GM19397 (cell line): Measurements from ENCODE around the gene C1QA.

Experiments
- ATAC-seq: cut with Tn5 transposase; IDR thresholded peaks from one replicate; pipeline ENCODE4 v1.9.1; 2021; ENCODE audit warnings: mild to moderate bottlenecking, moderate library complexity; ENCODE audit not compliant: unreplicated experiment

C1QA gene

DNA sequence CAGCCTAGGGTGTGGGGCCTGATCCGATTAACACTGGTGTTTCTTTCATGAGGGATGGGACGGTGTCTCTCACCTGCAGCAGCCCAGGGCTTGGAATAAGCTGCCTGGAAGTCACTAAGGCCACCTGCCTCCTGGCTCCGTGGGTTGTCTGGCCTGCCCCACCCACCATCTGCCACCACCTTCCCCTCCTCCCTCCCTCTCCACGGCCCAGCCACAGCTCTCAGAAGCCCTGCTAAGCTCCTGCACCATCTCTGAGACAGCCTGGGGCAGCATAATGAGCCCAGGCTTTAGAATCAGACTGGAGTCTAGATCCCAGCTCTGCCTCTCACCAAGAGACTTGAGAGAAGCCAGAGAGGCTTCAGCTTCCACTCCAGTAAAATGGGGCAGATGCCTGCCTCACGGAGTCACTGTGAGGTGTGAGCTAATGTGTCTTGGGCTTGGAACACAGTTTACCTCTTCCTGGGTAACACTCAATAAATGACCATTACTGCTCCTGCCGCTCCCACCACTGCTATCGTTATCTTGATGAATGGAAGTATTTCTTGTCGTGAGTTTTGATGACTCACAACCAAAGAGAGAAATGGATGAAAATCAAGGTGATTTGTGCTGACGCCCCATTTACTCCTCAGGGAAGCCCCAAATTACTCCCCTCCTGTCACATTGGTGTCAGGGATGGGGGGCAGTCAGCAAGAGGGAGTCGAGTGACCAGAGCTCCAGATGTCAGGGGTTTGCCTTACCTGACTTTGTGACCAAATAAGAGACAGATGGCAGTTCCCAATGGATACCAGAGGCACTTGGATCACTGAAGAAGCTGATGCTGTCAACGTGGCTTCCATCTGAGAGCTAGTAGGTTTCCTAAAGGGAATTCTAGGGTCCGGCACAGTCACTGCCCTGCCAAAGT is 23.5 kb upstream of the C1QA start:
- ATAC-seq, result no peak

DNA sequence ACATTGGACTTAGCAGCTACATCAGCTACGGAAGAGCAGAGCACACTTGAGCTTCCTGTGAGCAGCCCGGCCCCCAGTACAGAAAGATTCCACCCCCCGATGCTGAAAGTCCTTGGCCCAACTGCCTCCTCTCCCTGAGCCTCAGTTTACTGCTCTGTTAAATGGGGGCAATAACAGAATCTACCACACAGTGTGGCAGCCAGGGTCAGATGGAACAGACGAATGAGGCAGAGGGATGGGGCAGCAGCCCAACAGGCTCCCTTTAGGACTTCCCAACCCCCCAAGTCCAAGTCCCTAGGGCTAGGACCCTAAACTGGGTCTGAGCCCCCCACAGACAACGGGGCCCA is 22.9 kb upstream of the C1QA start:
- ATAC-seq, result no peak

DNA sequence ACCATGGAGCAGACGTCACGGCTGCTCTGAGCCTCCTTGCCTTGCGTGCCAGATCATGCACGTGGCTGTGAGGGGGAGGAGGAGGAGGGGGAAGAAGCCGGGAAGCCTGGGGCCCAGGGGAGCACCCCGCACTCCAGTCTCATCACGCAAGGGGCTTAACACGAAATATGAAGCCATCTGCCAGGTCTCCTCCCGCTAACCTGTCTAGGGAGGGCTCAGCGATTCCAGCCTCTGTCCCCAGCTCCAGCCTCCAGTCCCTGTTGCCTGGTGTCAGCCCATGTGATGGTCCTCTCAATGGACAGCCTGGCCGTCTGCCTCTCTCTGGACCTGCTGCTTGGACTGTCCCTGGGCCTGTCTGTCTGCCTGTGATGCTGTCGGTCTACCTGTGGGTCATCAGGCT is 22.5 kb upstream of the C1QA start:
- ATAC-seq, result no peak

DNA sequence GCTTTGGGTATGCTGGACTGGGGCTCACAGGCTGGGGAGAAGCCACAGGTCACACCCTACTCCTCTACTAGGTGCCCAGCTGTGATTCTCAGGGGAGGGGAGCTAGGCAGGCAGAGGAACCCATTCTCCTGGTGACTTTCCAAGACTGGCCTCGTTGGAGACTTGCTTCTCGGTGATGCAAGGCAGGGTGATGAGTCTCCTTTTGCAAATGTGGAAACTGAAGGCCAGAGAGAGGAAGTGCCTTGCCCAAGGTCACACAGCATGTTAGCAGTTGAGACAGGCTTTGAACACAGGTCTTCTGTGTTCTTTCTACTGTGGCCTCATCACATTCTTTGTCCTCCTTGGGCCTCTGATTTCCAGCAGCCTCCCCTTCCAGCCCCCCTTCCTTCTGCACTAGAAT is 20.5 kb upstream of the C1QA start:
- no peak for ATAC-seq

DNA sequence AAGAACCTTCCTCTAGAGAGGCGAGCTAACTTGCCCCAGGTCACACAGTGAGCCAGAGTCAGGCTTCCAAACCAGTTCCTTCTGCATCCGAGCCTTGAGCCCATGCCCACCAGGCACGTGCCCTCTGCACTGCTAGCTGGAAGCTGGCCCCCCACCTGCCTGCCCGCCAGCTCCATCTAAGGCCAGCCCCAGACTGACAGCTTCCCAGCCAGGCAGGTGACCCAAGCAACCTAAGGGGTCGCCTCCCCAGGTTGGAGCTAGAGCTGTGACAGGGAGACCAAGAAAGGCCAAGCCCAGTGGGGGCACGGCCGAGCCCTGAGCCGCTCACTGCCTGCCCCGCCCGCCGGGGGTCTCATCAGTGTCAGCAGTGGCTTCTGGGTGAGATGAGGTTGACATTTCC is 19.9 kb upstream of the C1QA start:
- no peak for ATAC-seq

DNA sequence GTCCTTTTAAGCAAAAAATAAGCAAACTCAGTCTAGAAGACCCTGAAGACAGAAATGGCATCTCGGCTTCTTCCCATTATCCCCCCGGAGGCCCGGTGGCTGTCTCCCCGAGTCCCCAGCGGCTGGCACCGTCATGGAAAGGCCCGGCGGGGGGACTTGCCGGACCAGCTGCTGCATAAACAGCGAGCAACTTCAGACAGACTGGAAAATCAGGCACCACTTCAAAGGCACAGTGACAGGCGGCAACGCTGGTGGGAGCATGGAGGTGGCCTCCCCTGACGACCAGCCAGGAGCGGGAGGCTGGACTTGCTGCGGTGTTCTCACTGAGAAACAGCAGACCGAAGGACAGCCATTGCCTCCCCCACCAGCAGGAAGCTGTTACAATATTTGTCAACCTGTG is 18.4 kb upstream of the C1QA start:
- ATAC-seq, result no peak

DNA sequence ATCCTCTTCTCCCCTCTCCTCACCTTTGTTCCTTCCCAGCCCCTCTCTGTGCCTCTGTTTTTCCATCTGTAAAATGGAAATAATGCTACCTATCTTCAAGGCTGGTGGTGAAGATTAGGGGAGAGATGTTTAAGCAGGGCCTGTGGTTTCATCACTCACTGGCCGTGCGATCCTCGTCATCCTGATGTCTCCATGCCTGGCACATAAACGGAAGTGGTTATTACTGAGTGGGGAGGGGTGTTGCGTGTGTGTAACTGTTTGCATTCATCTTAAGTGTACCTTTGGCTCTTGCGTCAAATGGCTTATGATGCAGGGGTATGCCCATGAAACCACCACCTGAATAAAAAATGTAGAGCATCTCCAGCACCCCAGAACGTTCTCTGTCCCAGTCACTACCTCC is 17.2 kb upstream of the C1QA start:
- ATAC-seq, result no peak

DNA sequence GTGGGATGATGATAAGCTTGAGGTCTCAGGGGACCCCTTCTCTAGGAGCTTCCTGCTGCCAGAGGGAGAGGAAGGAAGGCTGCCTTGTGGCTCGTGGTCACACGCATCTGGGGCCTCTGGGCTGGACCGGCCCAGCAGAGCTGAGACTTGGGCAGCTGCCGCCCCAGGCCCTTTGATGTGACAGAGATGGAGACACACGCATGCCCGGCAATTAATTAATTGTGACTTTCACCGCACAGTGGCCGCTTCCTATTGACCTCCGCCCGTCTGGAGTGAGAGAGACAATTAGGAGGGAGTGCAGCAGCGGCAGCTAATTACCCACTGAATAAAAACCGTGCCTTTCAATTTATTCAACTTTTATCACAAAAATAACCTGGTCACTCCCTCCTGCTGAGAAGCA is 16.6 kb upstream of the C1QA start:
- no peak for ATAC-seq

DNA sequence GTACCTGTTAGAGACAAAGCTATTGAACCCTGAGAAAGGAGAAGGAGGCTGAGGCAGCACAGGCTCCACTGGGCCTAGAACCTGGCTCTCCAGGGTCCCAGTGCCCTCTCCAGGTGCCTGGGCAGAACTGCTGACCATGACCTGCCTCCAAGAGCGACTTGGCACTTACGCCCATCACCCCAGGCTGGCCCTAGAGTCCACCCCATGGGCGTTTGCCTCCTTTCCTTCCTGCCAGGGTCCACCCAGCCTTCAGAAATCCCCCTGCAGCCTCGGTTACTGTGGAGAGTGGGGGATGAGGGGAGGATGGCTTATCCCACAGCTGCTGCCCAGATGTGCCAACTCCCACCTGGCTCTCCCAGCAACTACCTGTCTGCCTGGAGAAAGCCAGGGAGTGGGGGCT is 14.7 kb upstream of the C1QA start:
- no peak for ATAC-seq

DNA sequence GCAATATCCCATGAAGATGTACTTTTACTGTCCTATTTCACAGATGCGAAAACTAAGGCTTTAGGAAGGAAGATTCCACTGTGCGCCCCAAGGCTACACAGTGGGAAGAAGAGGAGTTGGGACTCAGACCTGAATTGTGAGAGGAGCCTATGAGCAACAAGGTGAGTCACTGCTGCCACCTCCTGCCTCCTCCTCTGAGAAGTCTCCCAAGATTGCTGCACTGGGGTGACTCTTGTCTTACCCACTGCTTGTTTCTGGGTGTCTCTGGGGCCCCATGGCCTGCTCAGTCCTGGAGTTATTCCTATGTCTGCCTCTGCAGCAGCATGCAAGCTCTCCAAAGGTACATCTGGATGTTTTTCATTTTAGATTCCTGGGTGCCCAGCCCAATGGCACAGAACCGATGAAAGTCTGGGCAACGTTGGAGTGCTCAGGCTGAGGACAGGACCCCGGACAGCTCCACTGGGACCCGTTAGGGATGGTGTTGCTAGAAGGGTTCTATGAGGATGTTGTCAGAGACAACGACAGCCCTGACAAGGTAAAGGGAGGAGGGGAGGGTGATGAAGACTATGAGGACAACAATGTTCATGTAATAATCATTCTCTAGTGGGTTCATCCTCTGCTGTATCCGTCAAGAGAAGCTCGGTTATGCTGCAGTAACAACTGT is 11.0 kb upstream of the C1QA start:
- ATAC-seq, result no peak

DNA sequence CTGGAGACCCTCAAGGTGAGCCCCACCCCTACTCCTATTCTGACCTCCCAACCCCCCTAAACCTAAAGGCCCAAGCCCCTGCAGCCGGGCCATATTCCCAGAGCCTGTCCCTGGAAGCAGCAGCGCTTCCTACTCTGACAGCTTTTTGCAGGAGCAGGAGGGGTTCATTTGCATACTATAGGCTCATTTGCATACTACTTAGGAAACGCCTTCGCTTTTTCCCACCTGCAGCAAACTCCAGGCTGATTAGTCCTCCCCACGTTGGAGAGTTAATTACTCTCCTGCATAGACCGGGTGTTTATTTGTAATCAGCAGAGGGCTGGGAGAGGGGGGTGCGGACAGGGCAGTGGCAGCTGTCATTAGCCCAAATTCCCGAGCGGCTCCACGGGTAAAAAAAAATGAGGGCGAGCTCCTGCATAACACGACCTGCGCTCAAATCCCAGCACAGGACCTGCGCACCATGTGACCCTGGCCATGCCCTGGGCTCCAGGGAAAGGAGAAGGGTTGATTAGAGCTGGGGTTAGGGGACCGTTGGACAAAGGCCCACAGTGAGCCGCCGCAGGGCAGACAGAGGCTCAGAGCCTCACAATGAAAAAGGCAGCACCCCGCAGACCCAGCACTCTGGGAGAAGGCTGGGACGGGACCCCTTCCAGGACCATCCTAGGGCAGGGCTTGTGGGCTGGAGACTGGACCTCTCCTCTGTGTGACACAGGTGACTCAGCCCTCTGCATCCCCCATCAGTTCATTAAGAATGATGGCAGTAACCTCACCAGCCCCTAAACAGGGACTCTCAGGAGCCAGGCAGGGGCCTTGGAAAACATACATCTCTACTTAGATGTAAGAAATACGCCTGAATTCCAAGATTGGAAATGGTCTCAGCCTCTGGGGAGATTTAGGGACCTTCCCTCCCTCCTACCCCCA is 9.9 kb upstream of the C1QA start:
- ATAC-seq, result no peak

DNA sequence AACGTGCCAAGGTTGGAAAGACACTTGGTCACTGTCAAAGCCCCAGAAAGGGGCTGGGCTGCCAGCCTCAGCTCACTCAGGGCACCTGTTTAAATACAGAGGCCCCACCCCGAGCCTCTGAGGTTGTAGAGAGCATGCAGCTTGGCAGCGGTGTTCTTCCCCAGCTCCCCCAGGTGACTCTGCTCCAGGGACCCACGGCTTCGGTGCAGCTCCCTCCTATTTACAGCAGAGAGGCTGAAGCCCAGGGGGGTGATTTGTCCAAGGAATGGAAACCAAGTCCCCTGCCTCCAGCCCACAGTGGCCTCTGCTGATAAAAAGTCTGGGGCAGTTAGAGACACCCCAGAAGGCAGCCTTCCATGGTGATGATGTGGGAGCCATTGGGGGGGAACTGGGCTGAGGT is 9.1 kb upstream of the C1QA start:
- ATAC-seq, result no peak

DNA sequence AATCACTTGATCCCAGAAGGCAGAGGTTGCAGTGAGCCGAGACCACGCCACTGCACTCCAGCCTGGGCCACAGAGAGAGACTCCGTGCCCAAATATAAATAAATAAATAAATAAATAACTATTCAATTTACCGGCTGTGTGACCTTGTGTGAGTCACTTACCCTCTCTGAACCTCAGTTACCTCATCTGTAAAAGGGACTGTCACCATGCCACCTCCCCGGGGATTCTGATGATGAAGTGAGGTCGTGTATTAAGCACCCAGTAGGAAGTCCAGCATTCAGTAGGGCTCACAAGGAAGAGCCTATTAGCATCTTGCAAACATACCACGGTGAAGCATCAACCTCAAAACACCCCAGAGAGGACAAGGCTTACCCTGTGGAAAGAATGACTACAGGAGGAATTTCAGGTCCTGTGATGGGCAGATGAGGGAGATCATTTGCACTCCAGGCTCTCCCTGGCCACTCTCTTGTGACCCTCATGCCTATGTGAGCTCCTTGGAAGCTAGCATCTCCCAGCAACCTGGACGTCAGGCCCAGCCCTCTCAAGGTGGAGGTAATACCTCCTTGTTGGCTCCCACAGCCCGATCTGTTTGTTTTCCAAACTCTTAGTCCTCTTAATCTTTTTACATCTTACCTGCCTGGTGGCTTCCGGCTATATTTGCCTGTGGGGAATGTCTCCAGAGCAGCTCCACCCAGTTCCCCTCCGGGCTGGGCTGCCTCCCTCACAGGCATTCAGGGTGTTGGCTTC is 7.6 kb upstream of the C1QA start:
- no peak for ATAC-seq

DNA sequence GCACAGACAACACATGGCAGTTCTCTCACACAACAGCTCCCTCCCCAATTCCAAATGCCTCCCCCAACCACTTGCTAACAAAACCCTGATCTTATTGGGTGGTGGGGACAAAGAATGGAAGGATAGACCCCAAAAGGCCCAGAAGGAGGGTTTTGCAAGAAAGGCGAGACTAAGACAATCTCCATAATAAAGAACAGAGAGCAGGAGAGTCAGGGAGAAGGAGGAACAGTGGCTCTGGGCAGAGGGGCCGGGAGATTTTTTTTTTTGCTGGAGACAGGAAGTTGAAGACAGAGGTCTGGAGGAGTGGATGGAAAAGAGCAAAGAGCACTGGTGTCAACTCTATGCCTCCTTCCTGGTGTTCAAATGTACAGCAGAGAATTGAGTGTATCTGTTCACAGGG is 6.5 kb upstream of the C1QA start:
- no peak for ATAC-seq

DNA sequence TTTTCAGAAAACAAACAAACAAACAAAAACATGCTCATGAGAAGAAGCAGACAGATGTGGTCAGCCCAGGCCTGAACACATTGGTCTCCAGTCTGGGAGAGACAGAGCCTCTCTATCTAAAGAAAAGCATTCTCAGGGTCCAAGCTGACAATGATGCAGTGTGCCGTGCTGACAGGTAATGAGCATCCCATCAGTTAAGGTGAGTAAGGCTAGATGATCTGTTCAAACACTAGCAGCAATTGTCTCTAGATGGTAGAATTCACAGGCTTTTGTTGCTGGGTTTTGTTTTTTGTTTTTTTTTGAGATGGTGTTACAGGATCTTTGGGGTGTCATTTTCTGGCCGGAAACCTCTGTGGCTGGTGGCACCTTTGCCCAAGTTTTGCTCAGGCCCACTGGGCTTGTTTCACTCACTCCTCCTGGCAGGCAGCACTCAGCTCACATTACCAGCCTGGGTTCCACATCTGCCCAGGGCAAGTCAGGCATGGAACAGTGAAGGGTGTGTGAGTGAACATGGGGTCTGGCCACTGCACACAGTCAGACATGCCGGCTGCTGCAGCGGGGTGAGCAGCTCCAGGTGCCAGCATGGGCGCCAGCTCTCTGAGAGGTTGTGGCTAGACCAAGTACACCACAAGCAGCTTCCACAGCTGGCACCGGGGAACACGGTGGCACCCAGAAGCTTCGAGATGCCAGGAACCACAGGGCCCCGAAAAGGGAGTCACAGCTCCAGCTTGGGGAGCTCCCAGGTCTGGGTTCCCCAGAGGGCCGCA is 2.5 kb upstream of the C1QA start:
- ATAC-seq, result no peak

DNA sequence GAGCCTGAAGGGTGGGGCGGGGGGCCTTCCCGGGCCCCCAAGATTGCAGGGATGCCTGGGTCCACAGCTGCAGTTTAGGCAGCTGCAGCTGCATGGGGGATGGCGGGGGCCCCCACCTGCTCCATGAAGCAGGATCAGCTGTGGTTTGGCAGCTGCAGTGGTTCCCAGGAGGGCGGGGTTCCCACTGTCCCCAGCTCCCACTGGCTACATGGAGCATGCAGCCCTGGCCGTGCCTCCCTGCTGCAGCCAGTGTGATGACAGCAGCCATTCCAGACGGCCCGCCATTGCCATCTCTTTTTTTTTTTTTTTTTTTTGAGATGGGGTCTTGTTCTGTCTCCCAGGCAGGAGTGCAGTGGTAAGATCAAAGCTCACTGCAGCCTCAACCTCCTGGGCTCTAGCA is 992 bp upstream of the C1QA start:
- ATAC-seq, result no peak

DNA sequence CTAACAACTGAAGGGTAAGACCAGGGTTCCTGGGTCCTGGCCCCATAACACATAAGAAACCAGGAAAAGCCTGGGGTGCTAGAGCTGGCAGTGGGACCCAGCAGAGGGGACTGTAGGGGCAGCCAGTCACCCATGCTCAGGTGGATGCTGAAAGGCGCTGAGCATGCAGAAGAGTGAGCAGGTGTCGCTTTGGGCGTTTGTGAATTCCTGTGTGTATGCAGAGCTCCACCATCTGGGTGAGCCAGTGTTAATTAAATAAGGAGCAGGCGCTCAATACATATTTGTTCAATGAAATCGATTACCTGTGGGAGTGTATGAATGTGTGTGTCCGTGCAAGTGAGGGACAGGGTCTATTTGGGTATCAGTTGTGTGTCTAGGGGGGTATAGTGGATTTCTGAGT is 499 bp downstream of the C1QA start:
- no peak for ATAC-seq

DNA sequence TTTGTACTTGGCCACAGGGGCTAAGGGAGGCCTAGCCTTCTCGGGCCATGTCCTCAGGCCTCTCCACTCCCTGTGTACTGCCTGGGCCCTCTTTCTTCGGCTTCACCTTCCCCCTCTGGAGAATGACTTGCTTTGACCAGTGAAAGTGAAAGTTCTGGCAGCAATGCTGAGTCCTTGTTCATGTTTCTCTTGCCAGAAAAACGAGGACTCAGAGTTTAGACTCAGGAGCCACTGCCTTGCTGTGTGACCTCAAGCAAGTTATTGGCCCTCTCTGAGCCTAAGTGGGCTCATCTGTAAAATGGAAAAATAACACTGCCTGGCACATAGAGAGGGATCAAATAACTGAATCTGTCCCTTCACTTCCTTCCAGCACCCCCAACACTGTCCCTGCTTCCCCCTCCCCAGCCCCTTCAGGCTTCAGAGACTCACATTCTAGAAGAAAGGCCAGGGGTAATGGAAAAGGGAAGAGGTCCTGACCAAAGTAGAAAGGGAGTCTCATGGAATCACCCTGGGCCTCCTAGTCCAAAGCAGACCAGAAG is 1.5 kb downstream of the C1QA start:
- ATAC-seq, result no peak

DNA sequence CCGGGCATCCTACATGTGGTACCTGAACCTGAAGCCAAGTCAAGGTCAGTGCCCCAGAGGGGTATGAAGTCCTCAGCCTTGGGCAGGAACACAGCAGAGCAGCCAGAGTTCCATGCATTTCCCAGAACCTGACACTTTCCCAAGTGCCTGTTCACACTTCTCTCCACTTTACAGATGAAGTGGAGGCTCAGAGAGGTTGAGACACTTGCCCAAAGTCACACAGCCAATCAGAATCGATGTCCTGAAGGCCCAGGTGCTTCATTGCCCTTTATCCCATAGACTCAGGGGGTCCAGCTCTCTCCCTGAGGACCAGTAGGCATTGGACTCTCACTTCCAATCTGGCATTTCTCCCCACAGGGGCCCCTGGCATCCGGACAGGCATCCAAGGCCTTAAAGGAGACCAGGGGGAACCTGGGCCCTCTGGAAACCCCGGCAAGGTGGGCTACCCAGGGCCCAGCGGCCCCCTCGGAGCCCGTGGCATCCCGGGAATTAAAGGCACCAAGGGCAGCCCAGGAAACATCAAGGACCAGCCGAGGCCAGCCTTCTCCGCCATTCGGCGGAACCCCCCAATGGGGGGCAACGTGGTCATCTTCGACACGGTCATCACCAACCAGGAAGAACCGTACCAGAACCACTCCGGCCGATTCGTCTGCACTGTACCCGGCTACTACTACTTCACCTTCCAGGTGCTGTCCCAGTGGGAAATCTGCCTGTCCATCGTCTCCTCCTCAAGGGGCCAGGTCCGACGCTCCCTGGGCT is 2.2 kb downstream of the C1QA start:
- ATAC-seq, result no peak
